Activated CD4-positive, alpha-beta T cell treated with anti-CD3 and anti-CD28 coated beads, Interleukin-2, amount 10 ng/mL, durations not matched to agents 24 days and 14 days (primary cell): ENCODE data around the gene ATP5F1A. TPM values are rescaled to one million over a fixed set of nuclear protein-coding genes. Genes with fewer than 3 reads are reported as not detected.

Experiments used
- DNase-seq: peaks from one replicate; pipeline ENCODE4 v3.0.0; 2022
- H3K27ac Mint-ChIP-seq: one replicate; pipeline ENCODE4 v1.8.0; 2022; ENCODE audit warnings: mild to moderate bottlenecking, mixed read lengths
- H3K27me3 Mint-ChIP-seq: one replicate; pipeline ENCODE4 v1.8.0; 2022; ENCODE audit warnings: mixed read lengths
- H3K36me3 Mint-ChIP-seq: one replicate; pipeline ENCODE4 v1.8.0; 2022; ENCODE audit warnings: low read depth, mild to moderate bottlenecking, mixed read lengths
- H3K4me1 Mint-ChIP-seq: one replicate; pipeline ENCODE4 v1.8.0; 2021; ENCODE audit warnings: mixed read lengths
- H3K4me3 Mint-ChIP-seq: one replicate; pipeline ENCODE4 v1.8.0; 2022; ENCODE audit warnings: mild to moderate bottlenecking, moderate library complexity, mixed read lengths
- H3K9me3 Mint-ChIP-seq: one replicate; pipeline ENCODE4 v1.8.0; 2021; ENCODE audit warnings: mixed read lengths
- intact Hi-C: fragments of 100-400 bp; cut with micrococcal nuclease; formaldehyde crosslinking; loops from one replicate; pipeline ENCODE4 v1.15.1; 2023
- total RNA-seq: library from RNA; stranded (reverse); gene quantifications from 2 replicates; pipeline ENCODE4 v1.2.3, GENCODE V29; 2022

ATP5F1A gene
- total RNA-seq, 1 donor from 2014 or later: 443 TPM

DNA sequence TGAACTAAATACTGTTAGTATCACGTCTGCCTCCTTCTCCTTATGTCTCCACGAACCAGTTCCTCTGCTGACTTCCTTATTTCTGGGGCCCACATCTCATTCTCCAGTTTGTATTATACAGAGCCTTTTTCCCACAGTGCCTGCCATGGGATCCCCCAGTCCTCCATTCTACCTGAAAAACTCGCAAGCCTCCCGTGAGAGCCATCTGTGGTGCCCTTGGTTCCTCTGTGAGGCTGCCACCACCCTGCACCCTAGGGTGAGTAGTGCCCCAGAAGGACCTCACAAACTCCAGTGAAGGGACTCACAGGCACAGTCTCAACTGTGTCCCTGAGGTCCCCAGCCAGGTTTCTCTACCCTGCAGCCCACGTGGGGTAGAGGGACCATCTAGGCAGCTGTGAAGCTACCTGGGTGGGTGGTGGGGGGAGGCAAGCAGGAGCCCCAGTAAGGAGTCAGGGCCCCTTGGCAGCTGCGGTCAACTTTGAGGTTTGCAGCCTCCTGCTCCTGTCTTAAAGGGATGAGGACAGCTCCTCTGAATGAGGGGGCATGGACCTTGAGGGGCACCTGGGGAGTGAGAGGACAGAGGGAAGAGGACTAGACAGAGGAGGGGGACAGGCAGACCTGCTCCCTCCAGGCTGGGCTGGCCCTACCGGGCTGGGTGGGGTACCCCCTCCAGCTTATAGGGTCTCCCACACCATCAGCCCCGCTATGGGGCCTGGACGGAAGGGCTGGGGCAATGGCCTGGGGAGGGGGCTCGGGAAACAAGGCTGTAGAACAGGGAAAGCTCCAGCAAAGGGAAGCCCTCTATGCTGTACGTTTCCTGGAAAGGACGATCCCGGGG, 27.1 kb downstream of the ATP5F1A start:
- intact Hi-C loops: loop anchor here (2.0 to 5.0 kb wide), 5 partner anchors 16 to 194 kb away; no protein-coding TSS in a partner anchor
- no peaks in the 10 kb centered on the region for H3K9me3 Mint-ChIP-seq
- H3K4me1 Mint-ChIP-seq: peaks cover 32% of the 10 kb centered on the region
- peak; percentile 65 for DNase-seq
- peaks cover 7% of the 10 kb centered on the region for H3K36me3 Mint-ChIP-seq
- H3K4me3 Mint-ChIP-seq: peak overlapping the region; percentile 83
- no peaks in the 10 kb centered on the region for H3K27me3 Mint-ChIP-seq
- H3K27ac Mint-ChIP-seq: peak overlapping the region; percentile 45

DNA sequence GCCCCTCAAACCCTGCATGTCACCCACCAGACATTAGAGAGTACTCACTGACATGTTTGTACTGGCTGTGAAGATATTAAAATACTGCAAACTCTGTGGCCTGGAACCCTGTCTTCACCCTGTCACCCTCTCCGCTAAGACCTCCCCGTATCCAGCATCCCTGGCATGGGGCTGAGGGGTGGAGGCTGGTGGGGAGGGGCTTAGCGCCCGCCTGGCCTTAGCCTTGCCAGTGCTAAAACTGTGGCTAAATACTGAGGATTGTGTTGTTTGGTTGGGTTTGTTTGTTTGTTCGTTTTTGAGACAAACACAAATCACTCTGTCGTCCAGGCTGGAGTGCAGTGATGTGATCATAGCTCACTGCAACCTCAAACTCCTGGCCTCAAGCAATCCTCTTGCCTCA, 27.9 kb downstream of the ATP5F1A start:
- Mint-ChIP-seq H3K9me3 (no peaks in the 10 kb centered on the region), H3K27ac (no peak overlapping the region), H3K4me3 (peak overlapping the region; percentile 83), H3K36me3 (peaks cover 5% of the 10 kb centered on the region), H3K27me3 (no peaks in the 10 kb centered on the region), H3K4me1 (peaks cover 32% of the 10 kb centered on the region)
- no peak for DNase-seq
- intact Hi-C loops: loop anchor here (2.0 to 5.0 kb wide), 5 partner anchors 15 to 193 kb away; no protein-coding TSS in a partner anchor

GRCh38 chr18:46069524-46069923, 28.6 kb downstream of the ATP5F1A start:
- DNase-seq: no peak
- peaks cover 32% of the 10 kb centered on the region for H3K4me1 Mint-ChIP-seq
- peaks cover 5% of the 10 kb centered on the region for H3K36me3 Mint-ChIP-seq
- no peaks in the 10 kb centered on the region for H3K27me3 Mint-ChIP-seq
- H3K9me3 Mint-ChIP-seq: no peaks in the 10 kb centered on the region
- H3K27ac Mint-ChIP-seq: peak overlapping the region; percentile 34
- peak overlapping the region; percentile 21 for H3K4me3 Mint-ChIP-seq
- intact Hi-C loops: no loop called here

GRCh38 chr18:46068763-46069162, 29.3 kb downstream of the ATP5F1A start:
- peaks cover 30% of the 10 kb centered on the region for H3K4me1 Mint-ChIP-seq
- DNase-seq: no peak
- H3K27me3 Mint-ChIP-seq: no peaks in the 10 kb centered on the region
- no peak overlapping the region for H3K4me3 Mint-ChIP-seq
- H3K27ac Mint-ChIP-seq: no peak overlapping the region
- H3K9me3 Mint-ChIP-seq: no peaks in the 10 kb centered on the region
- peaks cover 4% of the 10 kb centered on the region for H3K36me3 Mint-ChIP-seq
- intact Hi-C loops: no loop called here

GRCh38 chr18:46067438-46068007, 30.6 kb downstream of the ATP5F1A start:
- H3K9me3 Mint-ChIP-seq: no peaks in the 10 kb centered on the region
- no peak for DNase-seq
- H3K36me3 Mint-ChIP-seq: peaks cover 3% of the 10 kb centered on the region
- H3K4me1 Mint-ChIP-seq: peaks cover 23% of the 10 kb centered on the region
- intact Hi-C loops: no loop called here
- no peaks in the 10 kb centered on the region for H3K27me3 Mint-ChIP-seq
- H3K4me3 Mint-ChIP-seq: no peak overlapping the region
- H3K27ac Mint-ChIP-seq: no peak overlapping the region

- Mint-ChIP-seq H3K4me3 (no peak overlapping the region), H3K36me3 (no peaks in the 10 kb centered on the region), H3K27me3 (no peaks in the 10 kb centered on the region), H3K9me3 (no peaks in the 10 kb centered on the region), H3K27ac (no peak overlapping the region), H3K4me1 (peaks cover 4% of the 10 kb centered on the region)
- no peak for DNase-seq
- intact Hi-C loops: no loop called here
Observed at GRCh38 chr18:46062781-46063180, 35.3 kb downstream of the ATP5F1A start.

DNA sequence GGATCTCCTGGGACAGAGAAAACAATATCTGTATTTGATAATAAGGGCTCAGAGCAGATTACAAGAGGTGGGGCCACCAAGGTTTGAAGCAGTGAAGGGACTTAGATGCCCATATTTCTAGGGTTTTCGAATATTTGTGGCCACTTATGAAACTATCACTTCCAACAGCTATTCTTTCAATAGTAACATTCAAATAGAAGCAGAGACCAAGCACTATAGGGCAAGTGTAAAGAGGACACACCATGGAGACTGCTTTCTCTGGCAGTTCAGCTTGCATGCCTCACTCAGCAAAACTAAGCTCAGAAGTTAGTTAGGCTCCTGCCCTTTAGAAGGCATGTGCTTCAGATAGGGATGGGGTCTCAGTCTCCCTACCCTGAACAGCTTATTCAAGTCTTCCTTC, 36.3 kb downstream of the ATP5F1A start:
- Mint-ChIP-seq H3K4me3 (no peak overlapping the region), H3K9me3 (no peaks in the 10 kb centered on the region), H3K4me1 (peaks cover 4% of the 10 kb centered on the region), H3K27ac (no peak overlapping the region), H3K27me3 (no peaks in the 10 kb centered on the region), H3K36me3 (no peaks in the 10 kb centered on the region)
- intact Hi-C loops: no loop called here
- no peak for DNase-seq

DNA sequence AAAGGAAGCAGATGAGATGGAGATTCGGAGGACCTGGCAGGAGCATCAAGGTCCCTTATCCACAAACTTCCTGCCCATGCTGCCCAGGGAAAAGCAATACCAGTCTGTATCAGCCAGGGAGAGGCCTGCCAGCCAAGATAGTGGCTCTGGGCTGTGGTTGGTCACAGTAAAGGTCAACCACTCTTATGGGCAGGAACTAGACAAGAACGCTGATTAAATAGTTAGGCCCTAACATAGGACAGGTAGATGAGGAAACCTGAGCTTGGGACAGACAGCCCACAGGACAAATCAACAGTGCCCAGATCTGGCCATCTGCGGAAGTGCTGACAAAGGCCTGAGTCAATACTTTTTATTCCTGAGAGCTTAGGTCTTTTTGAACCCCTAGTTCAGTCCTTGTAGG, 36.7 kb downstream of the ATP5F1A start:
- Mint-ChIP-seq H3K4me3 (no peak overlapping the region), H3K9me3 (no peaks in the 10 kb centered on the region), H3K27ac (no peak overlapping the region), H3K27me3 (no peaks in the 10 kb centered on the region), H3K4me1 (peaks cover 5% of the 10 kb centered on the region), H3K36me3 (no peaks in the 10 kb centered on the region)
- intact Hi-C loops: no loop called here
- DNase-seq: no peak

GRCh38 chr18:46060359-46060841, 37.7 kb downstream of the ATP5F1A start:
- H3K36me3 Mint-ChIP-seq: no peaks in the 10 kb centered on the region
- H3K27me3 Mint-ChIP-seq: no peaks in the 10 kb centered on the region
- H3K27ac Mint-ChIP-seq: no peak overlapping the region
- no peaks in the 10 kb centered on the region for H3K9me3 Mint-ChIP-seq
- H3K4me1 Mint-ChIP-seq: peaks cover 15% of the 10 kb centered on the region
- no peak overlapping the region for H3K4me3 Mint-ChIP-seq
- no peak for DNase-seq
- intact Hi-C loops: no loop called here

GRCh38 chr18:46055838-46056230, 42.3 kb downstream of the ATP5F1A start:
- Mint-ChIP-seq H3K36me3 (no peaks in the 10 kb centered on the region), H3K9me3 (peaks cover 6% of the 10 kb centered on the region), H3K4me3 (peak overlapping the region; percentile 62), H3K27me3 (no peaks in the 10 kb centered on the region), H3K27ac (peak overlapping the region; percentile 55), H3K4me1 (peaks cover 32% of the 10 kb centered on the region)
- no peak for DNase-seq
- intact Hi-C loops: loop anchor here (2.0 to 5.0 kb wide), 2 partner anchors 15 to 44 kb away; no protein-coding TSS in a partner anchor

- intact Hi-C loops: loop anchor here (2.0 to 5.0 kb wide), 2 partner anchors 16 to 43 kb away; no protein-coding TSS in a partner anchor
- no peaks in the 10 kb centered on the region for H3K27me3 Mint-ChIP-seq
- no peak for DNase-seq
Observed at GRCh38 chr18:46054956-46055837, 42.9 kb downstream of the ATP5F1A start.

GRCh38 chr18:46053368-46054095, 44.6 kb downstream of the ATP5F1A start:
- Mint-ChIP-seq H3K27ac (no peak overlapping the region), H3K27me3 (no peaks in the 10 kb centered on the region), H3K4me1 (peaks cover 32% of the 10 kb centered on the region), H3K4me3 (no peak overlapping the region), H3K9me3 (peaks cover 6% of the 10 kb centered on the region), H3K36me3 (no peaks in the 10 kb centered on the region)
- intact Hi-C loops: loop anchor here (2.0 kb wide), 1 partner anchor 17 kb away; no protein-coding TSS in a partner anchor
- DNase-seq: no peak

More at GRCh38 chr18:46054956-46055837, 42.9 kb downstream of the ATP5F1A start:
- Mint-ChIP-seq H3K9me3 (peaks cover 6% of the 10 kb centered on the region), H3K36me3 (no peaks in the 10 kb centered on the region), H3K27ac (peak overlapping the region; percentile 55), H3K4me3 (peak overlapping the region; percentile 62), H3K4me1 (peaks cover 32% of the 10 kb centered on the region)
